ENCODE data around the gene EIF2S3B. TPM values are rescaled to one million over a fixed set of nuclear protein-coding genes. Genes with fewer than 3 reads are reported as not detected.

Gene EIF2S3B
- total RNA-seq, 1 donor from 2014 or later = 4.1 TPM

GRCh38 chr12:10537721-10538120, 32.0 kb downstream of the EIF2S3B start:
- Mint-ChIP-seq H3K4me3 (ENCODE audit: unreplicated experiment) (no peak overlapping the region), H3K27me3 (ENCODE audit: unreplicated experiment) (no peaks in the 10 kb centered on the region), H3K27ac (ENCODE audit: unreplicated experiment) (no peak overlapping the region), H3K36me3 (ENCODE audit: unreplicated experiment) (no peaks in the 10 kb centered on the region), H3K4me1 (ENCODE audit: low read depth, unreplicated experiment) (no peaks in the 10 kb centered on the region), H3K9me3 (ENCODE audit: unreplicated experiment) (no peaks in the 10 kb centered on the region)
- no peak for TF ChIP-seq CTCF (IDR thresholded peaks at IDR 0.05; ENCODE audit: partially characterized antibody, unreplicated experiment)
- no peak for DNase-seq

GRCh38 chr12:10540776-10541205, 35.1 kb downstream of the EIF2S3B start:
- no peaks in the 10 kb centered on the region for H3K9me3 Mint-ChIP-seq (ENCODE audit: unreplicated experiment)
- TF ChIP-seq CTCF (IDR thresholded peaks at IDR 0.05; ENCODE audit: partially characterized antibody, unreplicated experiment) = no peak
- H3K36me3 Mint-ChIP-seq (ENCODE audit: unreplicated experiment) = no peaks in the 10 kb centered on the region
- H3K4me3 Mint-ChIP-seq (ENCODE audit: unreplicated experiment) = no peak overlapping the region
- no peak for DNase-seq
- H3K4me1 Mint-ChIP-seq (ENCODE audit: low read depth, unreplicated experiment) = no peaks in the 10 kb centered on the region
- no peak overlapping the region for H3K27ac Mint-ChIP-seq (ENCODE audit: unreplicated experiment)
- no peaks in the 10 kb centered on the region for H3K27me3 Mint-ChIP-seq (ENCODE audit: unreplicated experiment)

- Mint-ChIP-seq H3K4me1 (ENCODE audit: low read depth, unreplicated experiment) (no peaks in the 10 kb centered on the region), H3K36me3 (ENCODE audit: unreplicated experiment) (no peaks in the 10 kb centered on the region), H3K4me3 (ENCODE audit: unreplicated experiment) (no peak overlapping the region), H3K27ac (ENCODE audit: unreplicated experiment) (no peak overlapping the region), H3K9me3 (ENCODE audit: unreplicated experiment) (no peaks in the 10 kb centered on the region), H3K27me3 (ENCODE audit: unreplicated experiment) (no peaks in the 10 kb centered on the region)
- TF ChIP-seq CTCF (IDR thresholded peaks at IDR 0.05; ENCODE audit: partially characterized antibody, unreplicated experiment) = no peak
- no peak for DNase-seq
Observed at GRCh38 chr12:10543499-10543898, 37.8 kb downstream of the EIF2S3B start.

- Mint-ChIP-seq H3K36me3 (ENCODE audit: unreplicated experiment) (no peaks in the 10 kb centered on the region), H3K9me3 (ENCODE audit: unreplicated experiment) (no peaks in the 10 kb centered on the region), H3K27me3 (ENCODE audit: unreplicated experiment) (no peaks in the 10 kb centered on the region), H3K27ac (ENCODE audit: unreplicated experiment) (no peak overlapping the region), H3K4me3 (ENCODE audit: unreplicated experiment) (no peak overlapping the region), H3K4me1 (ENCODE audit: low read depth, unreplicated experiment) (no peaks in the 10 kb centered on the region)
- TF ChIP-seq CTCF (IDR thresholded peaks at IDR 0.05; ENCODE audit: partially characterized antibody, unreplicated experiment) = no peak
- no peak for DNase-seq
Observed at GRCh38 chr12:10551375-10551774, 45.7 kb downstream of the EIF2S3B start.

- no peak for TF ChIP-seq CTCF (IDR thresholded peaks at IDR 0.05; ENCODE audit: partially characterized antibody, unreplicated experiment)
- no peak for DNase-seq
- Mint-ChIP-seq H3K4me1 (ENCODE audit: low read depth, unreplicated experiment) (no peaks in the 10 kb centered on the region), H3K4me3 (ENCODE audit: unreplicated experiment) (no peak overlapping the region), H3K36me3 (ENCODE audit: unreplicated experiment) (no peaks in the 10 kb centered on the region), H3K27ac (ENCODE audit: unreplicated experiment) (no peak overlapping the region), H3K27me3 (ENCODE audit: unreplicated experiment) (no peaks in the 10 kb centered on the region), H3K9me3 (ENCODE audit: unreplicated experiment) (no peaks in the 10 kb centered on the region)
Observed at GRCh38 chr12:10553148-10553547, 47.5 kb downstream of the EIF2S3B start.
